Measurements from ENCODE around the gene EPHB1.
"Not testable (repeated sequence)": the region's sequence is repeated elsewhere in the genome, so short reads cannot be mapped to it uniquely, and the experiment has no call there.

Gene EPHB1

GRCh38 chr3:134952371-134952770, 157.3 kb downstream of the EPHB1 start:
- peak; percentile 54 for DNase-seq (ENCODE audit: low spot score)

GRCh38 chr3:134955874-134956273, 160.8 kb downstream of the EPHB1 start:
- DNase-seq (ENCODE audit: low spot score), result no peak

- DNase-seq (ENCODE audit: low spot score), result no peak
Measured at GRCh38 chr3:134956395-134956794, 161.3 kb downstream of the EPHB1 start.

GRCh38 chr3:134956844-134957243, 161.8 kb downstream of the EPHB1 start:
- no peak for DNase-seq (ENCODE audit: low spot score)

- no peak for DNase-seq (ENCODE audit: low spot score)
Measured at GRCh38 chr3:134959516-134959915, 164.5 kb downstream of the EPHB1 start.

- DNase-seq (ENCODE audit: low spot score), result no peak
Measured at GRCh38 chr3:134964226-134964625, 169.2 kb downstream of the EPHB1 start.

GRCh38 chr3:134965865-134966481, 170.9 kb downstream of the EPHB1 start:
- DNase-seq (ENCODE audit: low spot score), result peak; percentile 52

- DNase-seq (ENCODE audit: low spot score), result no peak
Measured at GRCh38 chr3:134970895-134971294, 175.8 kb downstream of the EPHB1 start.

- DNase-seq (ENCODE audit: low spot score), result no peak
Measured at GRCh38 chr3:134971306-134971705, 176.2 kb downstream of the EPHB1 start.

- not testable (repeated sequence) for DNase-seq (ENCODE audit: low spot score)
Measured at GRCh38 chr3:134971907-134972306, 176.8 kb downstream of the EPHB1 start.

GRCh38 chr3:134972836-134973455, 177.9 kb downstream of the EPHB1 start:
- no peak for DNase-seq (ENCODE audit: low spot score)

GRCh38 chr3:134974624-134975023, 179.6 kb downstream of the EPHB1 start:
- no peak for DNase-seq (ENCODE audit: low spot score)

- DNase-seq (ENCODE audit: low spot score), result no peak
Measured at GRCh38 chr3:134976948-134977347, 181.9 kb downstream of the EPHB1 start.

- no peak for DNase-seq (ENCODE audit: low spot score)
Measured at GRCh38 chr3:134978658-134979057, 183.6 kb downstream of the EPHB1 start.

- no peak for DNase-seq (ENCODE audit: low spot score)
Measured at GRCh38 chr3:134985864-134986715, 191.0 kb downstream of the EPHB1 start.

GRCh38 chr3:134988666-134989065, 193.6 kb downstream of the EPHB1 start:
- no peak for DNase-seq (ENCODE audit: low spot score)

- DNase-seq (ENCODE audit: low spot score), result no peak
Measured at GRCh38 chr3:134991003-134991402, 195.9 kb downstream of the EPHB1 start.

GRCh38 chr3:134991472-134992010, 196.5 kb downstream of the EPHB1 start:
- no peak for DNase-seq (ENCODE audit: low spot score)

GRCh38 chr3:134992180-134992579, 197.1 kb downstream of the EPHB1 start:
- peak; percentile 41 for DNase-seq (ENCODE audit: low spot score)

GRCh38 chr3:134992586-134992985, 197.5 kb downstream of the EPHB1 start:
- no peak for DNase-seq (ENCODE audit: low spot score)

GRCh38 chr3:134993011-134993410, 198.0 kb downstream of the EPHB1 start:
- DNase-seq (ENCODE audit: low spot score), result peak; percentile 59

GRCh38 chr3:134998158-134998557, 203.1 kb downstream of the EPHB1 start:
- no peak for DNase-seq (ENCODE audit: low spot score)

- DNase-seq (ENCODE audit: low spot score), result no peak
Measured at GRCh38 chr3:134998855-134999254, 203.8 kb downstream of the EPHB1 start.

All from Ammon's horn (tissue), 1 donor.